Measurements from ENCODE around the gene KLF15.

Gene KLF15

GRCh38 chr3:126304291-126304690 is 52.9 kb downstream of the KLF15 start:
- DNase-seq: no peak

DNA sequence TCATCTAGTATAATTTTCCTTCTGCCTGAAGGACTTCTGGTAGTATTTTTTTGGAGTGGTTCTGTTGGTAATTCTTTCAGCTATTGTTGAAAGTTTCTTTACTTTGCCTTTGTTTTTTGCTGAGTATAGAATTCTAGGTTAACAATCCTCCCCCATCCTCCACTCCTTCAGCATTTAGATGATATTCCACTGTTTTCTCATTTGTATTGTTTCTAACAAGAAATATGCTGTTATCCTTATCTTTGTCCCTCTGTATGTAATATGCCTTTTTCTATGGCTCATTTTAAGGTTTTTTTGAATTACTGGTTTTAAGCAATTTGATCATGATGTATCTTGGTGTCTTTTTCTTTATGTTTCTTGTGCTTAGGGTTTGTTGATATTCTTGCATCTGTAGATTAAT is 53.9 kb downstream of the KLF15 start:
- no peak for DNase-seq

DNA sequence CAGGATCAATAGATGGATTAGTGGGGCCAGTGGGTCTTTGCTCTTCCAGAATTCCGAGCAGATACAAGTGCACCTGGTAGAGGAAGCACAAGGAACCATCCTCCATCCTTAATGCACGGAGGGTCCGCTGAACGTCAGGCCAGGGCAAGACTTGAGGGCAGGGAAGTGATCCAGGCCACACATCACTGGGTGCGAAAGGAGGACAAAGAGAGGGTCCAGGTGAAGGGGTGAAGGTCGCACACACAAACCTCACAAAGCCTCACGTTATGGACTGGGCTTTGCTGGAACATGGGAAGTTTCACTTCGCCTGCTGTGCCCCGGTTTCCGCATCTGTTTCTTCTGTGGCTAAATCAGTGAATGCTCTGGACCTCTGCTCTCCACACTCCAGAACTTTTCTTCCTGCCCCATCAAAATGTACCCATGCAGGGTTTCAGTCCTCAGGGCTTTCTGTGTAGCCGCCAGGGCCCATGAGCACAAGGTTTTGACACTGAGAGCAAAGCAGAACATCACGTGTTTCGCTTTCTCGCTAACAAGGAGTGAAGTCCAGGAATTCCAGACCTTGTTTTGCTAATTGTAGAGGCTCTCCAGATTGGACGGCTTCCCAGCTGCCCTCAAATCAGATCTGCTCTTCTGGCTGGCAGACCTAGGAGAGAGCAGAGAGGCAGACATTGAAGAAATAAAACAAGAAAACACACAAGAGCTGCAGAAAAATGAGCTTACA is 56.3 kb downstream of the KLF15 start:
- no peak for DNase-seq

DNA sequence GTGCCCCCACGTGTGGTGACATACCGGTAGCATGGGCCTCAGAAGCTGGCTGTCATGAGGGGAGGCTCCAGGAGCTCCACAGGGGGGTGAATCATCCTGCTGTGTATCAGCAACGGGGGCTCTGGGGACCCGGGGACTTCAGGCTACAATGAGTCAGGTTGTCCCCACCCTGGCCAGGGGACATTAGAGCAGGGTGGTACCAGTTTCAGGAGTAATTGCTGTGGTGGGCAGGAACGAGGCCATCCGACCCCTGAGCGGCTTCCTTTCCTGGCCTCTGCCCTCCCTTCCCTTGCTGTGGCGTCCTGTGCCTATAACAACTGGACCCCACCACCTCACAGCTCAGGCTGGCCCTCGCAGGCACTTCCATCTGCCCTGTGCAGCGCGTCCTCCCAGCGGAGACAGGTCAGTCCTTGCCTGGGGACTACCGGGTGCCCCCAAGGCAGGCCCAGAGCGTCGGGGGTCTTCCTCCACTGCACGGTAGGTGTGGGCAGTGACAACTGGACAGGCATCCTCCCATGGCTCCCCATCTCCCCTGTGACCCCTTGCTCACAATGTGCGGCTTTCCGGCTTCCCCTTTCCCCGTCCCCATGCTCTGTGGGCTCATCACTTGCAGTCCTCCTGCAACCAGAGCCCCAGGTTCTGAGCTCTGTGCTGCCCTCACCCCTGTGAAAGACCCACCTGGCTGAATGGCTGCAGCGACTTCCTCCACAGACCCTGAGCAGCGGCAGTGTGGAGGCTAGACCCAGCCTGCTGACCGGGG is 57.0 kb downstream of the KLF15 start:
- DNase-seq: no peak

GRCh38 chr3:126295407-126295939 is 61.7 kb downstream of the KLF15 start:
- no peak for DNase-seq

DNA sequence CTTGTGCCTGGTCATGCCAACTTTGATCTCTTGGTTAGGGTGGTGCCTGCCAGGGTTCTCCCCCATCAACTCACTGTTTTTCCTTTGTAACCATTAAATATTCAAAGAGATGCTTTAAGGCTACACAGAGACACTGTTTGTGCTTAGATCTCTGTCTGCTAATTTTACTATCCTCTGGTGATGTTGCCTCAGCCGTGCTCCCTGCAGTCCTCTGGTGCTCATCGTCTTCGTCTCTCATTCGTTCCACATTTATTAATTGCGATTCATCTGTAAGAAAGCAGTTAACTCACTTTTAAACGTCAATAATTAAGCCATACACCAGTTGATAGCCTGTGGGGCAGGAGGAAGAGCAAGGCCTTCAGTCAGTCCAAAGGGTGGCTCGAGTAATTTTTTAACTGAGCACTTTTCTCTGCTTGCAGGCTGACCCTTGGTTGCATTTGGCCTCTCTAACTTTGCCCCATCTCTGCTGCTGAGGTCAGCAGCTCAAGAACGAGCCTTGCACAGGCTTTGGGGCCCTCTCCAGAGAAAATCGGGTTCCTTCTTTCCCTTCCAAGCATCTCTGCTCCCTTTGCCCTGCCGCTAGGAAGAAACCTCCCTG is 62.9 kb downstream of the KLF15 start:
- no peak for DNase-seq

GRCh38 chr3:126293370-126294082 is 63.7 kb downstream of the KLF15 start:
- DNase-seq: no peak
